H1 (cell line): ENCODE data around the gene CTTNBP2. TPM values are rescaled to one million over a fixed set of nuclear protein-coding genes. Genes with fewer than 3 reads are reported as not detected.

Experiments used
- CTCF ChIA-PET: fragments of 300-600 bp; sonication (Branson Sonifier 250); formaldehyde crosslinking; loops from one replicate; lab custom pipeline; 2021; ENCODE audit not compliant: partially characterized antibody; lab: Charles Lee
- POLR2A ChIA-PET: fragments of 300-600 bp; sonication (Branson Sonifier 250); formaldehyde crosslinking; loops from one replicate; lab custom pipeline; 2021; ENCODE audit warnings: inconsistent platforms; ENCODE audit not compliant: partially characterized antibody; lab: Charles Lee
- DNase-seq, 2 experiments: peaks; one replicate each; pipeline versions ENCODE4 v3.0.0 to v3.0.0-alpha.2; 2010 to 2022; ENCODE audit warnings: low spot score in 2 of 2, low read depth in 1 of 2, mixed read lengths in 1 of 2
- FAIRE-seq: peaks from 2 replicates; lab custom pipeline; 2011; peaks lifted over from hg19 to GRCh38; lab: Jason Lieb, UNC
- H2AFZ ChIP-seq: 2 replicates; pipeline ENCODE4 v1.8.1; 2012; ENCODE audit warnings: low read length, inconsistent platforms
- H2AK5ac ChIP-seq: 2 replicates; pipeline ENCODE4 v1.6.1; 2013; ENCODE audit warnings: low read depth, low read length
- H2BK120ac ChIP-seq: replicated peaks from 2 replicates; pipeline ENCODE3; 2013; ENCODE audit warnings: low read depth, low read length, inconsistent platforms
- H2BK12ac ChIP-seq: 2 replicates; pipeline ENCODE4 v1.6.1; 2013; ENCODE audit warnings: low read depth, low read length
- H2BK15ac ChIP-seq: 2 replicates; pipeline ENCODE4 v1.6.1; 2013; ENCODE audit warnings: low read length
- H2BK20ac ChIP-seq: 2 replicates; pipeline ENCODE4 v1.6.1; 2013; ENCODE audit warnings: low read length
- H2BK5ac ChIP-seq: 2 replicates; pipeline ENCODE4 v1.6.1; 2013; ENCODE audit warnings: low read depth, low read length
- H3K14ac ChIP-seq: 2 replicates; pipeline ENCODE4 v1.6.1; 2013; ENCODE audit warnings: inconsistent platforms; ENCODE audit not compliant: insufficient read length
- H3K18ac ChIP-seq: 2 replicates; pipeline ENCODE4 v1.6.1; 2013; ENCODE audit warnings: low read length; ENCODE audit errors: extremely low read depth
- H3K23ac ChIP-seq: 2 replicates; pipeline ENCODE4 v1.6.1; 2013; ENCODE audit warnings: inconsistent platforms; ENCODE audit not compliant: insufficient read length
- H3K23me2 ChIP-seq: 2 replicates; pipeline ENCODE4 v1.6.1; 2013; ENCODE audit warnings: low read depth, low read length
- H3K27ac ChIP-seq: 2 replicates; pipeline ENCODE4 v1.6.1; 2011; ENCODE audit warnings: low read depth, low read length, inconsistent platforms
- H3K27me3 ChIP-seq, 4 experiments: replicated peaks in 1 of 4; 1 replicate in 1 of 4; 2 replicates in 3 of 4; pipeline versions ENCODE4 v1.6.1 to v1.8.1; 2011 to 2013; ENCODE audit warnings: low read length in 3 of 4, mild to moderate bottlenecking in 3 of 4, inconsistent platforms in 2 of 4, mixed read lengths in 2 of 4, moderate library complexity in 1 of 4; ENCODE audit not compliant: control insufficient read depth in 3 of 4, insufficient read depth in 3 of 4; ENCODE audit errors: extremely low read depth in 1 of 4
- H3K36me3 ChIP-seq, 4 experiments: 2 replicates each; pipeline versions ENCODE4 v1.6.1 to v1.8.1; 2011 to 2013; ENCODE audit warnings: mild to moderate bottlenecking in 4 of 4, low read length in 3 of 4, moderate library complexity in 2 of 4, control low read depth in 1 of 4, inconsistent platforms in 1 of 4; ENCODE audit not compliant: insufficient read depth in 4 of 4, control insufficient read depth in 2 of 4
- H3K4ac ChIP-seq: replicated peaks from 2 replicates; pipeline ENCODE3; 2013; ENCODE audit warnings: low read length, low read depth, mixed read lengths, inconsistent platforms; ENCODE audit not compliant: insufficient read length
- H3K4me1 ChIP-seq, 4 experiments: replicated peaks in 1 of 4; 1 replicate in 1 of 4; 2 replicates in 3 of 4; pipeline versions ENCODE4 v1.6.1 to v1.8.1; 2011 to 2013; ENCODE audit warnings: low read length in 3 of 4, inconsistent platforms in 2 of 4, mixed read lengths in 1 of 4; ENCODE audit not compliant: insufficient read depth in 4 of 4, control insufficient read depth in 3 of 4
- H3K4me2 ChIP-seq, 2 experiments: 2 replicates each; pipeline versions ENCODE4 v1.6.1 to v1.8.1; 2011 to 2013; ENCODE audit warnings: low read depth in 2 of 2, low read length in 2 of 2, control low read depth in 1 of 2, inconsistent platforms in 1 of 2, mild to moderate bottlenecking in 1 of 2; ENCODE audit not compliant: insufficient read depth in 1 of 2
- H3K4me3 ChIP-seq, 4 experiments: fragments of 200-600, 300-600 bp in 1 of 4; sonication (generic), shearing (Covaris generic), sonication (Bioruptor Twin) in 1 of 4; 2 replicates each; pipeline versions ENCODE4 v1.5.1 to v1.8.1; 2011 to 2016; ENCODE audit warnings: low read length in 4 of 4, low read depth in 3 of 4, control low read depth in 2 of 4, inconsistent platforms in 2 of 4, mild to moderate bottlenecking in 2 of 4, mixed read lengths in 1 of 4, moderate library complexity in 1 of 4; ENCODE audit not compliant: insufficient read depth in 2 of 4; ENCODE audit errors: extremely low read depth in 1 of 4
- H3K56ac ChIP-seq: replicated peaks from 2 replicates; pipeline ENCODE3; 2013; ENCODE audit warnings: low read depth, mild to moderate bottlenecking, mixed read lengths, low read length, inconsistent platforms; ENCODE audit not compliant: insufficient read length
- H3K79me1 ChIP-seq: 2 replicates; pipeline ENCODE4 v1.6.1; 2013; ENCODE audit warnings: low read depth, low read length, control low read depth
- H3K79me2 ChIP-seq, 2 experiments: 2 replicates each; pipeline versions ENCODE4 v1.6.1 to v1.8.1; 2012 to 2013; ENCODE audit warnings: low read length in 2 of 2, mild to moderate bottlenecking in 2 of 2, inconsistent platforms in 1 of 2; ENCODE audit not compliant: insufficient read depth in 2 of 2, control insufficient read depth in 1 of 2
- H3K9ac ChIP-seq, 4 experiments: replicated peaks in 1 of 4; 1 replicate in 1 of 4; 2 replicates in 3 of 4; pipeline versions ENCODE4 v1.6.1 to v1.8.1; 2011 to 2013; ENCODE audit warnings: low read depth in 3 of 4, low read length in 3 of 4, control low read depth in 2 of 4, mild to moderate bottlenecking in 2 of 4, moderate library complexity in 2 of 4, inconsistent platforms in 1 of 4; ENCODE audit errors: extremely low read depth in 1 of 4
- H3K9me3 ChIP-seq, 2 experiments: 2 replicates each; pipeline versions ENCODE4 v1.6.1 to v1.8.1; 2012 to 2013; ENCODE audit warnings: mild to moderate bottlenecking in 2 of 2, moderate library complexity in 2 of 2, control low read depth in 1 of 2, inconsistent platforms in 1 of 2, low read depth in 1 of 2, low read length in 1 of 2, mixed read lengths in 1 of 2; ENCODE audit not compliant: insufficient read depth in 2 of 2
- H4K20me1 ChIP-seq, 2 experiments: replicated peaks in 1 of 2; 2 replicates each; pipeline versions ENCODE3 to v1.8.1; 2011 to 2013; ENCODE audit warnings: inconsistent platforms in 2 of 2, low read length in 2 of 2, mild to moderate bottlenecking in 1 of 2; ENCODE audit not compliant: insufficient read depth in 2 of 2, control insufficient read depth in 1 of 2
- H4K5ac ChIP-seq: 2 replicates; pipeline ENCODE4 v1.6.1; 2013; ENCODE audit warnings: low read length, low read depth, mixed read lengths, inconsistent platforms; ENCODE audit not compliant: insufficient read length
- H4K8ac ChIP-seq: 2 replicates; pipeline ENCODE4 v1.8.0; 2013; ENCODE audit warnings: mild to moderate bottlenecking, moderate library complexity, low read length, inconsistent platforms; ENCODE audit not compliant: insufficient read depth; ENCODE audit errors: extremely low read depth
- H4K91ac ChIP-seq: replicated peaks from 2 replicates; pipeline ENCODE3; 2013; ENCODE audit warnings: low read length, mixed read lengths, inconsistent platforms; ENCODE audit not compliant: insufficient read length
- BCL11A ChIP-seq, 2 experiments: IDR thresholded peaks; one replicate each; pipeline ENCODE4 v1.6.1; 2011; ENCODE audit warnings: low read depth in 2 of 2, low read length in 2 of 2, mild to moderate bottlenecking in 2 of 2
- CREB1 ChIP-seq: IDR thresholded peaks from 2 replicates; pipeline ENCODE4 v1.6.1; 2012; ENCODE audit warnings: inconsistent platforms
- EGR1 ChIP-seq: IDR thresholded peaks from 2 replicates; pipeline ENCODE4 v1.6.1; 2011; ENCODE audit warnings: low read depth, low read length, borderline replicate concordance
- HDAC6 ChIP-seq: IDR thresholded peaks from one replicate; pipeline ENCODE4 v1.7.1; 2012; ENCODE audit warnings: low read depth, mild to moderate bottlenecking, inconsistent platforms, low read length, moderate library complexity
- NRF1 ChIP-seq: IDR thresholded peaks from 2 replicates; pipeline ENCODE4 v1.6.1; 2011; ENCODE audit warnings: mild to moderate bottlenecking, low read depth, low read length, improper control_type of control experiment
- RBBP5 ChIP-seq: IDR thresholded peaks from 2 replicates; pipeline ENCODE4 v1.7.1; 2012; ENCODE audit warnings: low read depth, mild to moderate bottlenecking, inconsistent platforms, low read length, moderate library complexity, borderline replicate concordance
- WGBS, 2 experiments: shearing (Covaris generic) in 1 of 2; methylation state at CpG; one replicate each; pipeline versions ENCODE4 v1.1.6 to v1.1.7; 2013 to 2015; ENCODE audit warnings: low lambda C conversion rate in 2 of 2, mixed read lengths in 2 of 2, inconsistent platforms in 1 of 2, low coverage in 1 of 2, missing lambda C conversion rate in 1 of 2; ENCODE audit not compliant: insufficient replicate concordance in 2 of 2, insufficient coverage in 1 of 2, insufficient read length in 1 of 2; ENCODE audit errors: extremely low coverage in 1 of 2, missing lambda C conversion rate in 1 of 2; 5-methylcytosine and 5-hydroxymethylcytosine counted together
- polyA plus RNA-seq, 7 experiments: library from polyadenylated mRNA; depleted of rRNA in 3 of 7; stranded (reverse) in 5 of 7; unstranded in 2 of 7; fragments of >200 nt in 5 of 7; fragments of 200-250 nt in 2 of 7; gene quantifications; 1 replicate in 5 of 7; 2 replicates in 1 of 7; 4 replicates in 1 of 7; pipeline versions ENCODE4 v1.2.1 to v1.2.3, GENCODE V29; 2011 to 2013; ENCODE audit warnings: missing spikeins in 2 of 7, mixed read lengths in 2 of 7
- total RNA-seq: library from RNA; stranded (reverse); fragmentation: NEBNext Ultra II Directional; extraction: Animal tissue kit (Norgen Biotek cat#: 25700); gene quantifications from 2 replicates; pipeline ENCODE4 v1.2.1, GENCODE V29; 2021

Gene CTTNBP2
- total and polyA plus RNA-seq, 2 of the 8 experiments (the other 6 are each of a cell fraction or from before 2014, with no cell fraction given), result 15.3 to 35.1 TPM

- H2BK12ac ChIP-seq, result peak overlapping the region; percentile 29
- CTCF ChIA-PET, result interaction anchor here (0.9 to 6.4 kb wide), 7 partner anchors 9 to 463 kb away, joined by 3 to 55 read pairs (median 6); no protein-coding TSS in a partner anchor
- H3K23ac ChIP-seq, result no peak overlapping the region
- peak overlapping the region; percentile 5; the same call in 1 of the 2 replicates for H2BK5ac ChIP-seq
- H3K56ac ChIP-seq, result no peak overlapping the region
- H3K4me1 ChIP-seq, result peaks cover 10 to 27% (median 20%) of the 10 kb centered on the region in 4 experiments; a peak in 6 of 7 replicates
- no peaks in the 10 kb centered on the region; a peak in 1 of 8 replicates for H3K36me3 ChIP-seq
- no peak overlapping the region for H4K8ac ChIP-seq
- no peak overlapping the region; a peak in 1 of 4 replicates for H3K4me2 ChIP-seq
- no peaks in the 10 kb centered on the region for H3K9me3 ChIP-seq
- TF ChIP-seq BCL11A (IDR thresholded peaks at IDR 0.05; ENCODE audit: low read depth in 2 of 2, low read length in 2 of 2), result no peak
- no peak for TF ChIP-seq RBBP5
- no peak for TF ChIP-seq HDAC6
- TF ChIP-seq NRF1, result no peak
- no peak for TF ChIP-seq CREB1
- TF ChIP-seq EGR1, result no peak
- POLR2A ChIA-PET, result no interaction called here
- no peaks in the 10 kb centered on the region for H4K20me1 ChIP-seq
- no peak overlapping the region for H3K4ac ChIP-seq
- H2BK20ac ChIP-seq, result peak overlapping the region; percentile 65
- H2BK120ac ChIP-seq, result peak overlapping the region; percentile 6
- no peak overlapping the region for H3K27ac ChIP-seq
- peak overlapping the region; percentile 48 for H3K18ac ChIP-seq
- peak overlapping the region; percentile 75 for H4K91ac ChIP-seq
- peak overlapping the region; percentile 76; the same call in 1 of the 2 replicates for H2AFZ ChIP-seq
- no peak overlapping the region for H3K9ac ChIP-seq
- H3K79me2 ChIP-seq, result no peaks in the 10 kb centered on the region
- no peak overlapping the region for H3K4me3 ChIP-seq
- H3K14ac ChIP-seq, result no peak overlapping the region
- no peak overlapping the region for H2AK5ac ChIP-seq
- 90% methylated on average over 3 of the region's 3 CpGs; no CpG with 5 or more reads in 1 of the 2 experiments for WGBS, 2 experiments
- H3K23me2 ChIP-seq, result peaks cover 6% of the 10 kb centered on the region; the same call in 1 of the 2 replicates
- no peak overlapping the region for H2BK15ac ChIP-seq
- H3K79me1 ChIP-seq, result no peaks in the 10 kb centered on the region
- peak; percentile 36 for FAIRE-seq
- no peak for DNase-seq
- peaks cover 0 to 1% (median 0%) of the 10 kb centered on the region in 4 experiments; a peak in 1 of 7 replicates for H3K27me3 ChIP-seq
- no peak overlapping the region for H4K5ac ChIP-seq
These were observed 197.5 kb downstream of the CTTNBP2 start for GRCh38 chr7:117675497-117676435.
